ENCODE measurements around the gene PHLDA3.

Gene PHLDA3

GRCh38 chr1:201434266-201434665 lies 34.7 kb downstream of the PHLDA3 start:
- Histone ChIP-seq H3K4me1 (ENCODE audit: control insufficient read depth, low read length) (peaks cover 4% of the 10 kb centered on the region), H3K9me2 (replicated peaks; ENCODE audit: control insufficient read depth, low read length) (no peaks in the 10 kb centered on the region), H3F3A (ENCODE audit: control insufficient read depth, insufficient read depth) (no peaks in the 10 kb centered on the region), H4K20me1 (ENCODE audit: control insufficient read depth, insufficient read depth, low read depth, low read length) (no peaks in the 10 kb centered on the region), H3K36me3 (ENCODE audit: control insufficient read depth, low read length) (no peaks in the 10 kb centered on the region), H3K27ac (ENCODE audit: low read depth, low read length) (no peak overlapping the region), H3K9me3 (ENCODE audit: control insufficient read depth, insufficient read depth, low read length) (no peaks in the 10 kb centered on the region), H3K4me3 (ENCODE audit: low read length) (no peak overlapping the region), H3K79me2 (ENCODE audit: control insufficient read depth, low read length) (no peaks in the 10 kb centered on the region), H3K27me3 (ENCODE audit: control insufficient read depth, low read length) (peaks cover 6% of the 10 kb centered on the region; the same call in 1 of the 2 replicates), H3K4me2 (ENCODE audit: low read length) (no peak overlapping the region)
- TF ChIP-seq CTCF (IDR thresholded peaks at IDR 0.05; ENCODE audit: low read depth, low read length, poor library complexity, severe bottlenecking) (no peak), EZH2phosphoT487 (IDR thresholded peaks at IDR 0.05; ENCODE audit: borderline replicate concordance, low read length) (no peak)

DNA sequence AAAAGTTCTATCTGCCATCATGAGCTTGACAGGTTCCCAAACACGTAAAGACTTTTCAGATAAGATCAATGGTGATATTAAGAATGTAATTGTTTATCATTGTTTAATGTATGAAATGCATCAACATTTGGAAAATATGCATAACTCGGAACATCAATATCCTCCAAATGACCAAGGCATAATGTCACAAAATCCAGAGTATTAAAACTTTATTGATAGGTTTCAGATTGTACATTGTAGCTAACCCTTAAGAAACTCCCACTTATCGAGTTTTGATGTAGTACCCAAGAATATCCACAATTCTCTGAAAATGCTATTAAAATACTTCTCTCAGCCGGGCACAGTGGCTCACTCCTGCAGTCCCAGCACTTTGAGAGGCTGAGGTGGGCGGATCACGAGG lies 35.4 kb downstream of the PHLDA3 start:
- Histone ChIP-seq H4K20me1 (ENCODE audit: control insufficient read depth, insufficient read depth, low read depth, low read length) (no peaks in the 10 kb centered on the region), H3K9me3 (ENCODE audit: control insufficient read depth, insufficient read depth, low read length) (no peaks in the 10 kb centered on the region), H3K4me2 (ENCODE audit: low read length) (no peak overlapping the region), H3K9me2 (replicated peaks; ENCODE audit: control insufficient read depth, low read length) (no peaks in the 10 kb centered on the region), H3K27ac (ENCODE audit: low read depth, low read length) (no peak overlapping the region), H3K4me1 (ENCODE audit: control insufficient read depth, low read length) (peaks cover 4% of the 10 kb centered on the region), H3K27me3 (ENCODE audit: control insufficient read depth, low read length) (peaks cover 6% of the 10 kb centered on the region; the same call in 1 of the 2 replicates), H3K79me2 (ENCODE audit: control insufficient read depth, low read length) (no peaks in the 10 kb centered on the region), H3K36me3 (ENCODE audit: control insufficient read depth, low read length) (no peaks in the 10 kb centered on the region), H3F3A (ENCODE audit: control insufficient read depth, insufficient read depth) (no peaks in the 10 kb centered on the region), H3K4me3 (ENCODE audit: low read length) (no peak overlapping the region)
- TF ChIP-seq CTCF (IDR thresholded peaks at IDR 0.05; ENCODE audit: low read depth, low read length, poor library complexity, severe bottlenecking), result no peak
- TF ChIP-seq EZH2phosphoT487 (IDR thresholded peaks at IDR 0.05; ENCODE audit: borderline replicate concordance, low read length), result no peak

DNA sequence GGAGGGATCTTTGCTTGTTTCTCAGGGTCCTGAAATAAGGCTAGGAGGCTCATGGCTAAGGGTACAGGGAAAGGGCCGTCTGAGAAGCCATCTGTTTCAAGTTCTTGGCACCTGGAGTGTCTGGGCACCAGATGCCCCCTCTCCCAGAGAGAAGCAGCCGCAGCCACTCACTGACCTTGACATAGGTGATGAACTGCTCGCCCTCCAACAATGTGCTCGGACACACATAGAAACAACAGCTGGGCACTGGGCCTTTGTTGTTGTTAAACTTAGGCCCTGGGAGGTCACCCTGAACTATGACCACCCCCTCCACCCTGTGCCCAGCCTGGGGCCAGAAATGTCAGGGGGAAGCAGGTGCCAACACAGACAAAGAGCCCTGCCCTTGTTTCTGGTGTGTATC lies 38.2 kb downstream of the PHLDA3 start:
- Histone ChIP-seq H4K20me1 (ENCODE audit: control insufficient read depth, insufficient read depth, low read depth, low read length) (no peaks in the 10 kb centered on the region), H3K9me3 (ENCODE audit: control insufficient read depth, insufficient read depth, low read length) (no peaks in the 10 kb centered on the region), H3F3A (ENCODE audit: control insufficient read depth, insufficient read depth) (no peaks in the 10 kb centered on the region), H3K9me2 (replicated peaks; ENCODE audit: control insufficient read depth, low read length) (no peaks in the 10 kb centered on the region), H3K4me3 (ENCODE audit: low read length) (no peak overlapping the region), H3K4me1 (ENCODE audit: control insufficient read depth, low read length) (peaks cover under 1% of the 10 kb centered on the region; the same call in 1 of the 2 replicates), H3K36me3 (ENCODE audit: control insufficient read depth, low read length) (no peaks in the 10 kb centered on the region), H3K27ac (ENCODE audit: low read depth, low read length) (no peak overlapping the region), H3K27me3 (ENCODE audit: control insufficient read depth, low read length) (no peaks in the 10 kb centered on the region), H3K4me2 (ENCODE audit: low read length) (no peak overlapping the region), H3K79me2 (ENCODE audit: control insufficient read depth, low read length) (no peaks in the 10 kb centered on the region)
- no peak for TF ChIP-seq EZH2phosphoT487 (IDR thresholded peaks at IDR 0.05; ENCODE audit: borderline replicate concordance, low read length)
- no peak for TF ChIP-seq CTCF (IDR thresholded peaks at IDR 0.05; ENCODE audit: low read depth, low read length, poor library complexity, severe bottlenecking)

All from DOHH2 (cell line).